Body of pancreas (tissue), 4 donors: ENCODE results near the gene MLXIPL.

Experiments used
- CTCF ChIP-seq, 7 experiments: fragments of 450-650 bp in 4 of 7; fragments of 200-600 bp in 3 of 7; sonication (generic) in 3 of 7; IDR thresholded peaks; one replicate each; pipeline ENCODE4 v1.5.1; 2016 to 2019; ENCODE audit warnings: antibody characterized with exemption in 7 of 7
- POLR2A ChIP-seq, 3 donors: fragments of 450-650 bp; IDR thresholded peaks; one replicate each; pipeline ENCODE4 v1.6.1; 2016; ENCODE audit warnings: antibody characterized with exemption in 3 of 3, mild to moderate bottlenecking in 2 of 3

- no peak for TF ChIP-seq CTCF (IDR thresholded peaks at IDR 0.05)
- TF ChIP-seq POLR2A (IDR thresholded peaks at IDR 0.05), result no peak
Measured at GRCh38 chr7:73570521-73570920, 53.8 kb downstream of the MLXIPL start.
